Measurements from ENCODE around the gene MCF2L.
A peak's percentile ranks its signal among the peaks of the same experiment; 100 is the strongest.
"Not testable (repeated sequence)": the region's sequence is repeated elsewhere in the genome, so short reads cannot be mapped to it uniquely, and the experiment has no call there.

MCF2L gene

DNA sequence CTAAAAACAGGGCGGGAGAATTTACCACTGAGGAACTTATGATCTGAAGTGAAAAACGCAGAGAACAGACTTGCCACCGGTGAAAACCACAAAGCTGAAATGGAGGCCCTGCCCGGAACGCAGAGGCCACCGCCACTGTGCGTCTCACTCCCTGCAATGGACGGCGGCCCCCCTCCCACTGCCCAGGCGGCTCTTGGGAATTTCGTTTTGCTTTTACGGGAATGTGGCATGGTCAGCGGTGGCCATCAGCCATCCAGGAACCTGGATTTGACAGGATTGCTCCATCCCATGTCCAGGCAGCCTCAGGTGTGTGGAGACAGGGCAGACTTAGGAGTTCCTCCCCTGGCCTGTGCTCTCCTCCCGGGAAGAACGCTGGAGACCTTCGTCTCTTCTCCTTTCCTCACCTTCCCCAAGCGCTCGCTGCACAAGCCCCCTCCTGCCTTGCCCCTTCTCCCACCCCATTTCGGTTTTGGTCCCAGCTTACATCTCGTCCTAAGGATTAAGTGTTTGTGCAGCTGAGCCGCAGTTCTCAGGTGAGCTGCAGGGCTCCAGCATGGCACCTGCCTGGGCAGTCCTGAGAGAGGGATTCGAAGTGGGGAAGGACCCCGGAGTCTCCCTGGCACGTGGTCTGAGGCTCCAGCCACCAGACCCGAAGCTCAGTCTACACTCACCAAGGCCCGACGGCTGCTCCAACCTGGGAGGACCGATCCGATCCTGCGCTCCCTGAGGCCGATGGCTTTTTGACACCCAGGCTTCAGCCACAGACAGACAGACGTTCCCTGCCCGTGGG is 49.9 kb downstream of the MCF2L start:
- no peak for DNase-seq

- DNase-seq, result no peak
Observed at GRCh38 chr13:113020323-113021080, 51.5 kb downstream of the MCF2L start.

- no peak for DNase-seq
Observed at GRCh38 chr13:113021391-113021790, 52.4 kb downstream of the MCF2L start.

DNA sequence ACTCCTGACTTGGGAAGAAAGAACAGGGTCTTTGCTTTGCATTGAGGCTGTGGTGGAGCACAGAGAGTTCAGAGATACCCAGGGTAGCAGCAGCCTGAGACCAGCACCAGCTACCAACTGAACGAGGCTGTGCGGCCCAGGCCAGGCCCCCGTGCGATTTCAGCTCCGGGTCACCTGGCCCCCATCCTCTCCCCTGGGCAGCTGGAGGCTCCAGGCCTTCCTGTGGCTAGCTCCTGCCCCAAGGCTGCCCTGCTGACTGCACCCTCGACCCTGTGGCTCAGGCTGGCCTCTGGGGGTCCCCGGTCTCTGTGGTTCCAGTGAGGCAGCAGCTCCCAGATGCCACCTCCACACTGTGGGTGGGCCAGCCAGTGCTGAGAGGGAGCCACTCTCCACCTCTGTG is 52.8 kb downstream of the MCF2L start:
- no peak for DNase-seq

- no peak for DNase-seq
Observed at GRCh38 chr13:113022391-113022744, 53.4 kb downstream of the MCF2L start.

- DNase-seq, result no peak
Observed at GRCh38 chr13:113022745-113023574, 53.9 kb downstream of the MCF2L start.

GRCh38 chr13:113023694-113024430 is 54.8 kb downstream of the MCF2L start:
- DNase-seq, result no peak

DNA sequence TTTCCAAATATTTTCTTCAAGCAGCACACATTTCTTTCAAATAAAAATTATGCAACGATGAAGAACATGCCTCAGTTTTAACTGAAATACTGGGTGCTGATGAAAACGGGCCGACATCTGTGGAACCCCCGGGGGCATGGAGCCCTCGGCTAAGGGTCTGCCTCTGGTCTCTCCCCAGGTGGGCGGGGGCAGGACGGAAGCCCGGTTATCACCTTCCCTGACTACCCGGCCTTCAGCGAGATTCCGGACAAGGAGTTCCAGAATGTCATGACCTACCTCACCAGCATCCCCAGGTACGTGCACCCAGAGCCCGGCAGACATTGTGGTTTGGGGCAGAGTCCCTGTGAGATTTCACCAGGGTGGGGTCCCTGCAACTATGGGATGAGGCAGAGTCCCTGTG is 55.5 kb downstream of the MCF2L start:
- no peak for DNase-seq

GRCh38 chr13:113026391-113026910 is 57.4 kb downstream of the MCF2L start:
- DNase-seq, result no peak

DNA sequence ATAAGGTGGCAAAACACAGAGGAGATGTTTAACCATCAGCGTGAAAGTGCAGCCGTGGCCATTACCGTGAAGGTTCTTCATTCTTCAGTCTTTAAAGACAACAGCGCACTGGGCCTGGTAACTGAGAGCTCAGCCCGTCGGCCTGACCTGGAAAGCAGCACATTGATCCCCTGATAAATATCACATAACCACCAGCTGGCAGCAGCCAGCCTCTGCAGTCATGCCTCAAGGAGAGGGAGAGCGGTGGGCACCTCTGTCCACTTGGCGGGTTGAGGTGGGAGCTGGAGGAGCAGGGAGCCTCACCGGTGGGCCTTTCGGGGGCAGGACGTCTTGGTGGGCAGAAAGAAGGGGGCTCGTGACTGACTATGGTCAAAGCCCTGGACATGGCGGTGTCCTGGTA is 58.1 kb downstream of the MCF2L start:
- no peak for DNase-seq

GRCh38 chr13:113027566-113027965 is 58.6 kb downstream of the MCF2L start:
- no peak for DNase-seq

- no peak for DNase-seq
Observed at GRCh38 chr13:113028336-113029060, 59.5 kb downstream of the MCF2L start.

DNA sequence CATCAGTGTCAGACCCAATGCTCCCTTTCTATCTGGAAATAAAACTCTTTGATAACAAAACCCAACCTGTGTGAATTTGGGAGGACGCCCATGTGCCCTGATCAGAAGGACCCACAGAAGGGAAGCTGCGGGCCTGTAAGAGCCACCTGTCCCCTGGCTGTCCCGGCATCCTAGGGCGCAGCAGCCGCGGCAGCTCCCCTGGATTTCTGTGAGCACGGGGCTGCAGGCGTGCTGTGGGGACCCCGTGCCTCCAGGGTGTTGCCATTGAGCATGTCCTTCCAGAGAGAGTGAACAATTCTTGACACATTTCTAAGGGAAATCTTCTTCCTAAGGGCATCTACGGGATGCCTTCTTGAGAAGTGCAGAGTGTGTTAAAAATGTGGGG is 60.0 kb downstream of the MCF2L start:
- no peak for DNase-seq

GRCh38 chr13:113029487-113030258 is 60.7 kb downstream of the MCF2L start:
- DNase-seq, result peak; percentile 63

- not testable (repeated sequence) for DNase-seq
Observed at GRCh38 chr13:113030259-113030640, 61.2 kb downstream of the MCF2L start.

DNA sequence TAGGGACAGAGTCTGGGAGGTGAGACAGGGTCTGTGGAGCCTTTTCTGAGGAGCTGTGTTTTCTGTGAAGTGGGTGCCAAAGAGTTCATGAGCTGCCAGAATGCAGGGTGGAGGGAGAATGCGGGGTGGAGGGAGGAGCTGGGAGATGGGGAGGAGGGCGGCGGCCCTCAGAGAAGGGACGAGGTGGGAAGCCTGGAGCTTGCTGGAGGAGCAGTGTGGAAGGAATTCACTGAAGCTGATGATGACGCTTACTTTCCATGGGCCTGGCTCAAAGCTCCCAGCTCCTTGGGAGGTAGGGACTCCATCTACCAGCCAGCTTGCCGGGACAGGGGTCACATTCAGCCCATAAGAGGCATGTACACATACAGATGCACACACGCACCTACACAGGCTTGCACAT is 62.5 kb downstream of the MCF2L start:
- DNase-seq, result no peak

GRCh38 chr13:113032291-113032690 is 63.3 kb downstream of the MCF2L start:
- no peak for DNase-seq

DNA sequence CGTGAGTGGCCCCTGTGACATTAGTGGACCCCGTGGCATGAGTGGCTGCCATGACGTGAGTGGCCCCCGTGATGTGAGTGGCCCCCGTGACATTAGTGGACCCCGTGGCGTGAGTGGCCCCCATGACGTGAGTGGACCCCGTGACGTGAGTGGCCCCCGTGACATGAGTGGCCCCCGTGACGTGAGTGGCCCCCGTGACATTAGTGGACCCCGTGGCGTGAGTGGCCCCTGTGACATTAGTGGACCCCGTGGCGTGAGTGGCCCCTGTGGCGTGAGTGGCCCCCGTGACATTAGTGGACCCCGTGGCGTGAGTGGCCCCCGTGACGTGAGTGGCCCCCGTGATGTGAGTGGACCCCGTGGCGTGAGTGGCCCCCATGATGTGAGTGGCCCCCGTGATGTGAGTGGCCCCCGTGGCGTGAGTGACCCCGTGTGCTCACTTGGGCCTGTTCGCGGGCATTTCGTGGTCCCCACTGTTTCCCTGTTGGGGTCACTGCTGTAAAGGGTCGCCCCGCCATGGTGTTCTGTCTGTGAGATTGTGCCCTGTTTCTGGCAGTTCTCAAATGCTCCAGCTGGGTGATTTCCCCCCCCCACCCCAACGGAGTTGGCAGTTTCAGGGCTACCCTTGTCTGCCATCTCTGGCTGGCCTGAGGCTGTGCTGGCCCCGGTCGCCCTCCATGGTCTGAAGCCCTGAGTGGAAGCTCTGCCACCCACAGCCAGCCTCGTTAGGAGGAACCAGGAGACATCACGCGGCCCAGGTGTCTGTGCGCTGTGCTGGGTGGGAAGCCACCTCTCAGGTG is 64.2 kb downstream of the MCF2L start:
- no peak for DNase-seq

GRCh38 chr13:113034451-113035212 is 65.6 kb downstream of the MCF2L start:
- DNase-seq, result no peak

All from CD4-positive, alpha-beta T cell treated with Interleukin-6 for 4 hours (primary cell).